NCI-H1105 treated with DMSO at 0.1 percent for 48 hours (cell line): Measurements from ENCODE around the gene VEZF1.
A peak's percentile ranks its signal among the peaks of the same experiment; 100 is the strongest.

Source experiments
- DNase-seq: peaks from one replicate; lab custom pipeline; 2025; lab: John Stamatoyannopoulos, UW

Gene VEZF1, protein sequence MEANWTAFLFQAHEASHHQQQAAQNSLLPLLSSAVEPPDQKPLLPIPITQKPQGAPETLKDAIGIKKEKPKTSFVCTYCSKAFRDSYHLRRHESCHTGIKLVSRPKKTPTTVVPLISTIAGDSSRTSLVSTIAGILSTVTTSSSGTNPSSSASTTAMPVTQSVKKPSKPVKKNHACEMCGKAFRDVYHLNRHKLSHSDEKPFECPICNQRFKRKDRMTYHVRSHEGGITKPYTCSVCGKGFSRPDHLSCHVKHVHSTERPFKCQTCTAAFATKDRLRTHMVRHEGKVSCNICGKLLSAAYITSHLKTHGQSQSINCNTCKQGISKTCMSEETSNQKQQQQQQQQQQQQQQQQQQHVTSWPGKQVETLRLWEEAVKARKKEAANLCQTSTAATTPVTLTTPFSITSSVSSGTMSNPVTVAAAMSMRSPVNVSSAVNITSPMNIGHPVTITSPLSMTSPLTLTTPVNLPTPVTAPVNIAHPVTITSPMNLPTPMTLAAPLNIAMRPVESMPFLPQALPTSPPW

DNA sequence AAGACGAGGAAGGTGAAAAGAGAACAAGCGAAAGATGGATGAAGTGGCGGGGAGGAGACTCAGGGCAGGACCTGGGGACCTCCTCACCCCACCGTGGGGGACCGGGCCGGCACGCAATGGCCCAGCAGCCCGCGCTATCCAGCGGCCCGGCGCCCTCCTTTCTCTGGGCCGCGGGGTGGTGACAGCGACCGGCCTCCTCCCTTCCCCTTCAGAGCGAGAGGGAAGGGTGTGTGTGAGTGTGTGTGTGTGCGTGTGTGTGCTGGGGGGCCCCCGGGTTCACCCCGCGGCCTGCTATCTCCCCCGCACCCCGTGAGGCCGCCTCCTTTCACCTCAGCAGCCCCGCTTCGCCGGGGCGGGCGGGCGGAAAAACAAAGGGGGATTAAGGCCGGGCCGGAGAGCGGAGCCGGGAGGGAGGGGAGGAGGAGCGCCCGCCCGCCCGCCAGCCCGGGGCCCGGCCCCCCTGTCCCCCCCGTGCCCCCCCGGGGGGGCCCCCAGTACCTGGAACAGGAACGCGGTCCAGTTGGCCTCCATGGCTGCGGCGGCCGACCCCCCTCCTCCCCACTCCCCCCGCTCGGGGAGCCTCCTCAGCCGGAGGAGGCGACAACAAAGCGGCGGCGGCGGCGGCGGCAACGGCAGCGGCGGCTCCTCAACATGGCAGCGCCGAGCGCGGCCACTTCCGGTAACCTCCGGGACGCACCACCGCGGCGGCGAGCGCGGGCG lies at the start of gene VEZF1:
Gene VEZF1 (minus strand): TSS at position 674 of the 720 bp plus-strand sequence. CDS start 143 bp downstream, at position 531.
- peak; percentile 60 for DNase-seq

DNA sequence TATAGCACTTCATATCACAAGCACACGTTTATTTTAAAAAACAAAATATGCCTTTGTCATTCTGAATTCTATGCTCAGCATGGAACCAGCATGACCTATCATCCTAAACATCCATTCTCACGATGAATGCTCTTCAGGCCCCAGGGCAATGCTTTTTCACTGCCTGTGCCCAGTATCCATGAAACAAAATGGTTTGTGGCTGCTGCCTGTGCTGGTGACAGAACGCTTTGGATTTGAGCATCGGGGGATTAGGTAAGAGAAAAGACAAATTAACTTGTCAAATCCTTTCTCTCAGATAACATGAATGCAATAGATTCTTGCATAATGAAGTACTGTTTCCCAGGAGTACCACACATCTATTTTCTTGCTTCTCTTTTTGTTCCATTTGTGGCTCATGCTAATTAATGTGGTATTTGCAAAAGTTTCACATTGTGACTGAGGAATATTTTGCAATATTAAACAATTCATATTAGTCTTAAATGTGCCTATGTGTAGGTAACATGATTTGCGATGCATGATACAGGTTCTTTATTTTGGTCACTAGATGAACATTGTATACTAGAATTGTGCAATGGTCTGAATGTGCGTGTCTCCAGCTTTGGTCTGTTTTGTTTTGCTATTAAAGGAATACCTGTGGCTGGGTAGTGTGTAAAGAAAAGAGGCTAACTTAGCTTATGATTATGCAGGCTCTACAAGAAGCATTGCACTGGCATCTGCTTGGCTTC lies 44.8 kb upstream of the VEZF1 start:
- no peak for DNase-seq

DNA sequence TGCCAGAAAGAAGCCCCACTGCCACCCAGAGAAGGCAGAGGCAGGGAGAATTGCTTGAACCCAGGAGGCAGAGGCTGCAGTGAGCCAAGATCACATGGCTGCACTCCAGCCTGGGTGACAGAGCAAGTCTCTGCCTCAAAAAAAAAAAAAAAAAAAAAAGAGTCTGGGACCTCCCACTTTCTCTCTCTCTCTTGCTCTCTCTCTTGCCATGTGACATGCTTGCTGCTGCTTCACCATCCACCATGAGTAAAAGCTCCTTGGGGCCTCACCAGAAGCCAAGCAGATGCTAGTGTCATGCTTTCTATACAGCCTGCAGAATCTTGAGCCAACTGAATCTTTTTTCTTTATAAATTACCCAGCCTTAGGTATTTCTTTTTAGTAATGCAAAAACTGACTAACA lies 40.5 kb upstream of the VEZF1 start:
- no peak for DNase-seq

DNA sequence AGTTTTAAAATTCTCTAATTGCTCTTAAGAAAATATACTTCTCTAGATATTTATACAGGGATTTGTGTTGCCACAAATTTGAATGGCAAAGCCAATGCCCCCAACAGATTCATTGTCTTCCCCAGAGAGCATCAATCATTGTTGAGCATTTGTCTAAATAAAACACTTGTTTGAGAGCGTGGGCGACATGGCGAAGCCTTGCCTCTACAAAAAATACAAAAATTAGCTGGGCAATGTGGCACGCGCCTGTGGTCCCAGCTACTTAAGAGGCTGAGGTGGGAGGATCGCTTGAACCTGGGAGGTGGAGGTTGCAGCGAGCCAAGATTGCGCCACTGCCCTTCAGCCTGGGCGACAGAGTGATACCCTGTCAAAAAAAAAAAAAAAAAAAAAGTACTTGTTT lies 32.3 kb upstream of the VEZF1 start:
- no peak for DNase-seq

DNA sequence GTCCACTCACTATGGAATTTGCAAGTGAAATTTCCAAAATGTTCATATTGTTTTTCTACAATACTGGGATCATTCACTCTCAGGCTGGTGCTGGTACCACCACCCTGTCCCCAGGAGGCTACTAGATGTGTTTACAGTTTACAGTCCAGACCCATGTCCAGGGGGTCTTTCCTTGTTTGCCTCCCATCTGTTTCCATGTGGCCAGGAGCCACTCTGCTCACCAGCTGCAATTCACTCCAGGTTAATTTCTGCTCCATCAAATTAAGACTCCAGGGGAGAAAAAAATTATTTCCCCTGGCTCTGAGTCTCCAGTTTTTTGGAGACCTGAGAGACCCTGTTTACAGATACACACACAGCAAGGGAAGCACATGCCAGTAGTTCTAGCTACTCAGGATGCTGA lies 31.5 kb upstream of the VEZF1 start:
- no peak for DNase-seq

DNA sequence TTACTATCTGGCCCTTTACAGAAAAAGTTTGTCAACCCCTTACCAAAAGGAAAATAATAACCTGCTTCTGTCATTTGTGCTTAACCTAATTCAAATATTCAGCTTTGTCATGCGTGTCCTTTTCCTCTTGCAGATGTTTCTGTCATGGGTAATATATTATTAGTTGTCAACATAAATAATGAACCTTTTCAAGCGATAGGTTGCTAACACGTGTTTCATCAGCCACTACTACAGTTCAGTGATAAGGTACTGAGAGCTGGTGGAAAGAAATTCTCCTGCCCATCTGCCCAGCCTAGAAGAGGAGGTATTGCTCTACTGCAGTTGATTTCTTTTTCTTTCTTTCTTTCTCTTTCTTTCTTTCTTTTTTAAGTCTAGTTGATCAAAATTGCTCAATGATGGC lies 31.0 kb upstream of the VEZF1 start:
- no peak for DNase-seq

DNA sequence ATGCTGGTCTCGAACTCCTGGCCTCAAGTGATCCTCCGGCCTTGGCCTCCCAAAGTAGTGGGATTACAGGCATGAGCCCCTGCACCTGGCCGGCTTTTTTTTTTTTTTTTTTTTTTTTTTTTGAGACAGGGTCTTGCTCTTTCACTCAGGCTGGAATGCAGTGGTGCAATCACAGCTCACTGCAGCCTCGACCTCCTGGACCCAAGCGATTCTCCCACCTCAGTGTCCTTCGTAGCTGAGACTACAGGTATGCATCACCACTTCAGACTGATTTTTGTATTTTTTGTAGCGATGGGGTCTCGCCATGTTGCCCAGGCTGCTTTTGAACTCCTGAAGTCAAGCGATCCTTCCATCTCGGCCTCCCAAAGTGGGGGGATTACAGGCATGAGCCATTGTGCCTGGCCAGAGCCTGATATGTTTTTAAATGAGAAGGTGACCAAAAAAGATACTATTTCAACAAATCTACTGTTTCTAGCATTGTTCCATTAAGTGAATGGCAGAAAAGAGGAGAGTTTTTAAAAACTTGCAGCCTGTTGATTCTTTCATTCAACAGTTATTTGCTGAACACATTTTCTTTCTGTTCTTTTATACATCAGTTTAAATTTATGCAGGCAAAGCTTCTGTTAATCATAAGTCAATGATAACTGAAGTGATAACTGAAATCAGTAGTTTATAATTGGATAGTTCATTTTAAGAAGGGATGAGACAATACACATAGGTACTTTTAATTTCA lies 22.2 kb upstream of the VEZF1 start:
- DNase-seq, result no peak

DNA sequence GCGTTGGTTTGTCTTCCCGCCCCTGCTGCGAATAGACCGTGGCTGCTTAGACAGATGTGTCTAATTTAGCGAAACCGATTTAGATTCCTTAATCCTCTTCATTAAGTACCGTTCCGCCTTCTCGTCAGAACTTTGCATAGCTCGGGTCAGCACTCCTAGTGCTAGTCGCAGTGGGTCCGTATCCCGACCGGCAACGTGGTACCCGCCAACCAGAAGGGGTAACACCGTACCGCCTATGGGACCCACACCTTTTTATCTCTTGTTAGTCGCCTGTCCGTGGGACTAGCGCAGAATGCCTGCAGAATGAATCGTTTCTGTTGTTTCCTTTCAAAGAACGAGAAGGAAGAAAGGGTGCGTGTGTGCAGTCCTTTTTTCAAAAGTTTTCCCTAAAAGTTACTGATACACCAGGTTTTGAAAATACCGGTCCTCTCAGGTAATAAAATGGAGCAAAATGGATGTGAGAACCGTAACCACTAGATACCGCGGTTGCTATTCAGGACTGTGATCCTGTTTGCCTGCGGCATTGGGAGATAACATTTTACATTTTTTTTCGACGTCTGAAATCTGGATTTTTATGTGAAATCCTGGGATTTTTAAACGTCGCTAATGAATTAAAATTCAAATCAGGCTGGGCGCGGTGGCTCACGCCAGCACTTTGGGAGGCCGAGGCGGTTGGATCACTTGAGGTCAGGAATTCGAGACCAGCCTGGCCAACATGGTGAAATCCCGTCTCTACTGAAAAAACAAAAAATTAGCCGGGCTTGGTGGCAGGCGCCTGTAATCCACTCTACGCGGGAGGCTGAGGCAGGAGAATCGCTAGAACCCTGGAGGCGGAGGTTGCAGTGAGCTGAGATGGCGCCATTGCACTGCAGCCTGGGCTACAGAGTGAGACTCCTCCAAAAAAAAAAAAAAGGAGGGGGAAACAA lies 20.0 kb upstream of the VEZF1 start:
- no peak for DNase-seq

DNA sequence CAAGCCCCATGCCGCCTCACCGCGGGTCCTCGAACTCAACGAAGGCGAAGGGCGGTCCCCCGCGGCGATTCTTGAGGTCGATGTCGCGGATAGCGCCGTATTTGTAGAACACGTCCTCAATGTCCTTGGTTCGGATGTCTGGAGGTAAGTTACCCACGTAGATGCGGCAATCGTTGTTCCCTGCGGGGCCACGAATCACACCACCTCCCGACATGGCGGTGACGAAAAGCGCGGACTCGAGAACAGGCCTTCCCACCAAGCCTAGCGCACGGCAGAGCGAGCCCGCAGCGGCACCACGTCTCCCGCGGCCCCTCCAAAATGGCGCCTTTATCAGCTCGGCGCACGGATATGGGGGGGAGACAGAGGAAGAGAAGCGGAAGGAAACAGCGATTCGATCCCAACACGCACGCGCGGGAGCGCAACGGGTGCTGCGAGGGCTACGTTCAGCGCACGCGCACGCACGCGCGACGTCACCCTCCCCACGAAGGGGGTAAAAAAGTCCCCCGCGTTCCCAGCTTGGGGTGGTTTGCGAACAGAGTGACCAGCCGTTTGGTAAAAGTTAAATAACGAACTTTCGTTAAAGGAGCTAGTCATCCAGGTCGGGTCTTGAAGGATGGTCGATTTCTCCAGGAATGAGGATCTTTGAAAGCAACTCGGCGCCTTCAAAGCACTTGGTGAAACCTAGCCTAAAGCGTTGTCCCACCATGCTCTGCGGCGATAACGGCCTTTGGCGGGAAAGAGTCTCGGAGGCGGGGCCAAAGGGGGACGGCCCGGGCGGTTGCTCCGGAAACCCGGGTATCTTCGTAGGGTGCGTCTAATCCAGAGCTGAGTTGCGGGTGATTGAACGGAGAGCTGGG lies 19.1 kb upstream of the VEZF1 start, which contains the start of gene SRSF1:
Gene SRSF1 (minus strand): TSS at position 323 of the 857 bp plus-strand sequence. CDS start 109 bp downstream, at position 214.
- DNase-seq, result peak; percentile 94

DNA sequence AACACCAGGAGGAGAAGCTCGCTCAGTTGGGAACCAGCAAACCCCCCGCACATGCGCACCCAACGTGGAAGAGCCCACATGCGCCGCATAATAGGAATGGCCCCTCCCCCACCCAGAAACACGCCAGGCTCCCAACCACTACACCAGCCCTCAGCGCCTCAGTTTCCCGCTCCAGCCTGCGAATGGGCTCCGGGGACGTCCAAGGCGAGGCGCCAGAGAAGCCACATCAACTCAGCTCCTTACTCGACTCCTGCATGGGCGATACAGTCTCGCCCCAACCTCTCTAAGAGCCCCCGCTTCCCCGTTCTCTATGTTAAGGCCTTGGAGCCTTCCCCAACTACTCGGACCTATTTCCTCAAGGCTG lies 18.5 kb upstream of the VEZF1 start:
- peak; percentile 38 for DNase-seq

DNA sequence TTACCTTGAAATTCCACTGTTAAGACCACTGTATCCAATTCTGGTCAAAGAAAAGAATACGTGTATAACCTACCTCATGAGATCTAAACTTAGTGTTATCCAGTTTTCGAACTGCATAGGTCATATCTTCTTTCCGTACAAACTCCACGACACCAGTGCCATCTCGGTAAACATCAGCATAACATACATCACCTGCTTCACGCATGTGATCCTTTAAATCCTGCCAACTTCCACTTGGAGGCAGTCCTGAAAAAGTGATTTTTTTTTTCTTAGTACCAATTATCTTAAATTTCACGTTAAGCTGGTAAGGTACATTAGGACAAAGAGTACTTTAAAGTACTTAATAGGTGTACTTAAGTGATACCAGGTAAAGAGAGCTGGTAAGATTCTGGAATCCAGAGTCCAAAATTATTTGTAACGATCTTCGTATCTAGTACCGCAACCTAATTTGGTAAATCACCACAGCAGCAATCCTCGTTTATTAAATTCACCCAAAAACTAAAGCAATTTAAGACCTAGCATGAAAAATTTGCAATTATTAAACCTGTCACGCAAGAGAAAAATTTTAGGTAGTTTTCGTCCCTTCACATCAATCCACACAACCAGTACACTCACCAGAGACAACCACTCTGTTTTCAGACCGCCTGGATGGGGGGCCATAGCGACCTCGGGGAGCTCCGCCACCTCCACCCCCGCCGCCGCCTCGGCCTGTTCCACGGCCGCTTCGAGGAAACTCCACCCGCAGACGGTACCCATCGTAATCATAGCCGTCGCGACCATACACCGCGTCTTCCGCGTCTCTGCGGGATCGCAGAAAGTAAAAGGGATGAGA lies 17.9 kb upstream of the VEZF1 start:
- DNase-seq, result no peak

DNA sequence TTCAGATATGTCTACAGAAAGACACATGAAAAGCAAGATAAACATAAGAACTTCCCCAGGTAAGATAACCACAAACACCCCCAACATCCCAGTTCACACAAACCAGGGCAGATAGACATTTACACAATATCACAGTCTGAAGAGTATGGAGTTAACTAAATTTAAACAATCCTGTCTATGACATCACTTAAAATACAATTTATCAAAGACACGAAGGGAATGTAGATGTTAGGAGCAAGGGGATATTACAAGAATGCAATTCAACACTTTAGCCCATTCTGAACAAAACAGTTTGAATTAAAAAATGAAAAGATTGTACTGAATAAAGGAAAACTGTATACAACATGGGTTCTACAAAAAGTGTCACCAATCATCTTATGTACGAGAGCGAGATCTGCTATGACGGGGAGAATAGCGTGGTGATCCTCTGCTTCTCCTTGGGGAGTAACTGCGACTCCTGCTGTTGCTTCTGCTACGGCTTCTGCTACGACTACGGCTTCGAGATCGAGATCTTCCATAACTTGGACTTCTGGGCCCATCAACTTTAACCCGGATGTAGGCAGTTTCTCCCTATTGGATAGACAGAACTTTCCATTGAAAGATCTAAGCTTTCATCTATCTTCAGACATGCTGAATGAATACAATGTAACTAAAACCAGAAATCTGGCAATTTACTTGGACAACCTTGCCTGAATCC lies 17.1 kb upstream of the VEZF1 start:
- DNase-seq, result no peak

DNA sequence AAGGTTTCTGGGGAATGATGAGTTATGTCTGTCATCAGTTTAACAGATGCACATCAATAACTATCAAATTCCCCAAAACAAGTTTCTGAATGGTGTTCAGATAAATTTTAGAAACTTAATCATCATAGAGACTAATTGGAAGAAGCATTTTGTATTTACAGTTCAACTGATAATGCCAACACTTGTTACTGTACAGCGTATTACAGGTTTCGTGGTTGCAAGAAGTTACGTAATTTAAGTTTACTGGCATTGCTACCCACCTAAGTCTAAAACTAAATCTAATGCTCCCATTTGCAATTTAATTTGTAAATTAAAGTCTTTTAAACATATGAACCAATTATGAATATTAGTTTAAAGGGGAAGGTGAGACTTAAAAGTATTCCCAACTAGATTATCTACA lies 16.0 kb upstream of the VEZF1 start:
- no peak for DNase-seq

DNA sequence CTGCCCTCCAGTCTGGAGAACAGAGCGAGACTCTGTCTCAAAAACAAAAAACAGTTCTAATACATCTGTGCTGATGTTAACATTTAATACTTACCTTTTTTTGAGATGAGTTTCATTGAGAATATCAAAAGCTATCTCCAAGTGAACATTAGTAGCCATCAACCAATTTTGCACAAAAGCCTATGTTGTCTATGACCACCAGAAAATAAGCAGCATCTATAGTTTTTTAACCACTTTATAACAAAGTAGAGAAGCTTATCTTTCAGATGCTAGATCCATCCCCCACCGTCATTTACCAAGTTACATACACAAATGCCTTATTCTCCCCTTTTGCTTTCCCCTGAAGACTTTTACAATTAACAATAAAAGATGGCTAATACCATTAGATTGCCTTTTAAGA lies 14.9 kb upstream of the VEZF1 start:
- no peak for DNase-seq

DNA sequence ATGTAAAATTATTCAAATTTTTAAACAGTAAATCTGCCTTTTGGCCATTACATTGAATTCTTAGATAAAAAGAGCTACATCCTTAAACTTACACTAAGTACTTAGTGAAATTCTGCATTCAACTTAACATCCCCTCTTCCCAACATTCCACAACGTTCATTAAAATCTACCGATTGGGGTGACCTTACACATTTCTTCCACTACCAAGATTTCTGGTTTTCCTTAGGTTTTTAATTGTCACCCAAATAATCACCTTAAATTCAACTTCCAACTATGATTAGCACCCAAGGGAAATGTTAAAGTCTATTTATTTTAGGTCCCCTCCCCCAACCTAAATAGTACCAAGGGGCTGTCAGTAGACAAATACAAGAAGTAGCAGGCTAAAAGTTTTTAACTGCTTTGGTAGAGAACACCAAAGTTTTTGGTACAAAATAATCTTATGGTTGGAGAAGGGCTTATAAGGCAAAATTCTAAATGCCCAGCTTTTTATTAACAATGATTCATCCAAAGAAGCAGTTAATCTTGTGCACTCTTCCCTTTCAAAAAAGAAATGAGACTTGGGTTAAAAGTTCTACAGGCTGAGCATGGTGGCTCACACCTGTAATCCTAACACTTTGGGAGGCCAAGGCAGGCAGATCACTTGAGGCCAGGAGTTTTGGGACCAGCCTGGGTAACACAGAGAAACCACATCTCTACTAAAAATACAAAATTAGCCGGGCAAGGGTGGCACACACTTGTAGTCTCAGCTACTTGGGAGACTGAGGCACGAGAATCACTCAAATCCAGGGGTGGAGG lies 14.3 kb upstream of the VEZF1 start:
- DNase-seq, result no peak

DNA sequence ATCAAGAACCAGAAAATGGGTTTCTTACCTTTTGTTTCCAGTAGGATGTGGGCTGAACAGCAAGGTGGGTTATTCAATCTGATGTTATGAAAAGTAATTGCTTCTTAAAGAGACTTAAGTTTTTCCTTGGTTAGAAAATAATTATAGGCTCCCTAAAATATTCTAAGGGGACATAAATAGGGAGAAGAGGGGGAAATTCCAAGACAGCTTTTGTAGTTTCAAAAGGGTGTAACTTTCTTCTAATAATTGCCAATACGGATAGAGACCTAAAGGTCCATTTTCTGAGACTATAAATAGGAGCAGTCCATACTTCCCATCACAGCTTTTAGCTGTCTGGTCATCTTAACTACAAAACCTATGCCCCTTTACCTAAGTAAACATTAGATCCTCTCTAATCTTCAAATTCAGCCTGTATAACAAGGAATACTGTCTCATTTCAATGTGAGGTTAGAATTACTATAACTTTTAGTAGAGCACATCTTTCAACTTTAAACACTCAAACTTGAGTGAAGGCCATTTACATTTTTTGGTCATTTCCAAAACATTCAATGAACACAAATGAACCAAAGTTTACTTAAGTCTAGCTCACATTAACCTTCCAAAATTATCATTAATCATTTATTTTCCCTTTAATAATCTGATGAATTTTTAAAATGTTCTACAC lies 13.5 kb upstream of the VEZF1 start:
- DNase-seq, result no peak

DNA sequence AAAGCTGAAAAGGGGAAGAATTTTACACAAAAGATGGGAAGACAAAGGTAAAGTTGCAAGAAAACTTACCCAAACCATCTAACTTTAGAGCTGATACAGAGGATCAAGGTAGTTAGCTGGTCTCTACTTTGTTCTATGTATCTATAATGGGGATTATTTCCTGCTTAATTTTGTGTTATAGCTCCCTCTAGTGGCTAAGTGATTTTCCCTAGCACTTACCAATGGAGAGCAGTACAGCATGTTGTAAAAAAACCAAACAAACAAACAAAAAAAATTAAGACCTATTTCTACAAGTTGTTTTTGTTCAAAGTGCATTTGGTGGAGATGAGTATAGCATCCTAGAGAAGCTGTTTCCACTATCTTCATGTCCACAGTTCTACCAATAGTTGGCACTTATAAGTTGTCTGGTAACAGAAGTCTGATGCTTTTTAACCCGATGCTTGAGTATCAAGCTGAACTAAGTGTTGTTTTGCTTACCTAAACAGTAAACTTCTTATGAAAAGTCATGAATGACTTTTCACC lies 11.5 kb upstream of the VEZF1 start:
- peak; percentile 67 for DNase-seq
